ENCODE data around the gene SFMBT2.

DNA sequence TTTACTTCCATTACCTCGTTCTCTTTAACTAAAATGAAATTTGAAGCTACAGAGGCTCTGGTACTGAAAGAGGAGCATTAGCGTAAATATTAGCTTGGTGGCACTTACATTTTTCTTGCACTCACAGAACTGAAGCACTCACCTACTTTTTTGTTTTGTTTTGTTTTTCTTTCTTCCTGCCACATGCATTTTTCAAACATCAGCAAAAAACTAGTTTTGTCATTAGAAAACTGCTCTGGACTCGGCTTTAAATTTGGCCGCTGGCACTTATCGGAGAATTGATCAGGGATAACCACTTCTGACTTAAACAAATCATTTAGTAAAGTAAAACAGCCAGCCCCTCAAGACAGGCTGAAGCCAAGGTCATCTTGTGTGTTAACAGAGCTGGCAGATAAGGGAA is 216.3 kb downstream of the SFMBT2 start:
- TF ChIP-seq TCF7L2 (IDR thresholded peaks at IDR 0.05; ENCODE audit: low read depth, low read length), result no peak
- no peak for TF ChIP-seq CTCF (IDR thresholded peaks at IDR 0.05)
- TF ChIP-seq, protein P1, sequence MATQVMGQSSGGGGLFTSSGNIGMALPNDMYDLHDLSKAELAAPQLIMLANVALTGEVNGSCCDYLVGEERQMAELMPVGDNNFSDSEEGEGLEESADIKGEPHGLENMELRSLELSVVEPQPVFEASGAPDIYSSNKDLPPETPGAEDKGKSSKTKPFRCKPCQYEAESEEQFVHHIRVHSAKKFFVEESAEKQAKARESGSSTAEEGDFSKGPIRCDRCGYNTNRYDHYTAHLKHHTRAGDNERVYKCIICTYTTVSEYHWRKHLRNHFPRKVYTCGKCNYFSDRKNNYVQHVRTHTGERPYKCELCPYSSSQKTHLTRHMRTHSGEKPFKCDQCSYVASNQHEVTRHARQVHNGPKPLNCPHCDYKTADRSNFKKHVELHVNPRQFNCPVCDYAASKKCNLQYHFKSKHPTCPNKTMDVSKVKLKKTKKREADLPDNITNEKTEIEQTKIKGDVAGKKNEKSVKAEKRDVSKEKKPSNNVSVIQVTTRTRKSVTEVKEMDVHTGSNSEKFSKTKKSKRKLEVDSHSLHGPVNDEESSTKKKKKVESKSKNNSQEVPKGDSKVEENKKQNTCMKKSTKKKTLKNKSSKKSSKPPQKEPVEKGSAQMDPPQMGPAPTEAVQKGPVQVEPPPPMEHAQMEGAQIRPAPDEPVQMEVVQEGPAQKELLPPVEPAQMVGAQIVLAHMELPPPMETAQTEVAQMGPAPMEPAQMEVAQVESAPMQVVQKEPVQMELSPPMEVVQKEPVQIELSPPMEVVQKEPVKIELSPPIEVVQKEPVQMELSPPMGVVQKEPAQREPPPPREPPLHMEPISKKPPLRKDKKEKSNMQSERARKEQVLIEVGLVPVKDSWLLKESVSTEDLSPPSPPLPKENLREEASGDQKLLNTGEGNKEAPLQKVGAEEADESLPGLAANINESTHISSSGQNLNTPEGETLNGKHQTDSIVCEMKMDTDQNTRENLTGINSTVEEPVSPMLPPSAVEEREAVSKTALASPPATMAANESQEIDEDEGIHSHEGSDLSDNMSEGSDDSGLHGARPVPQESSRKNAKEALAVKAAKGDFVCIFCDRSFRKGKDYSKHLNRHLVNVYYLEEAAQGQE (IDR thresholded peaks at IDR 0.05; ENCODE audit: insufficient read depth in 1 of 2, low read depth in 2 of 2, low read length in 1 of 2), result no peak
- no peak for TF ChIP-seq SIN3A (IDR thresholded peaks at IDR 0.05; ENCODE audit: borderline replicate concordance, insufficient read depth, low read depth, low read length)

All from Panc1 (cell line).